Measurements from ENCODE around the gene PSME1.

PSME1 gene

GRCh38 chr14:24187539-24187915 is 51.5 kb downstream of the PSME1 start:
- no peak for DNase-seq

Measured in anterior cingulate cortex (tissue), 58 donors.